ENCODE results near the gene SMOC2.

- TF ChIP-seq CTCF (IDR thresholded peaks at IDR 0.05), result no peak
- TF ChIP-seq POLR2A (IDR thresholded peaks at IDR 0.05), result no peak
Measured at GRCh38 chr6:168624540-168624939, 183.6 kb downstream of the SMOC2 start.

Data from Peyer's patch (tissue), 4 donors.